ENCODE results near the gene TTLL5. TPM values are rescaled to one million over a fixed set of nuclear protein-coding genes. Genes with fewer than 3 reads are reported as not detected.

The TTLL5 gene
- total and polyA plus RNA-seq, 10 of the 15 experiments (the other 5 are each of a cell fraction or from before 2014, with no cell fraction given): 3.2 to 25.9 (median 13.8) TPM

- TF ChIP-seq E4F1 (IDR thresholded peaks at IDR 0.05; ENCODE audit: borderline replicate concordance, partially characterized antibody) (no peak), SMARCA5 (IDR thresholded peaks at IDR 0.05) (no peak), RFX5 (IDR thresholded peaks at IDR 0.05; ENCODE audit: low read depth, low read length) (no peak)
Observed at GRCh38 chr14:75944607-75945241, 283.7 kb downstream of the TTLL5 start (continued).

- DNase-seq (ENCODE audit: low read depth, low spot score): no peak
- peaks cover 0 to 2% of the 10 kb centered on the region in 2 experiments; a peak in 1 of 4 replicates for H3K36me3 ChIP-seq (ENCODE audit: control insufficient read depth in 2 of 2, insufficient read depth in 2 of 2, low read length in 1 of 2)
- intact Hi-C loops (cut with micrococcal nuclease; ENCODE audit: unreplicated experiment): no loop called here
- BruUV-seq (replicated peaks): no TSS peak
- SMC1A ChIA-PET (ENCODE audit: uncharacterized antibody, unreplicated experiment): interaction anchor here (0.8 kb wide), 2 partner anchors 120 to 236 kb away, joined by 3 read pairs; no protein-coding TSS in a partner anchor
- POLR2A ChIA-PET: no interaction called here
- H3K4me3 ChIP-seq: no peak overlapping the region
- no peaks in the 10 kb centered on the region for H3K79me2 ChIP-seq (ENCODE audit: control insufficient read depth, insufficient read depth, low read length)
- CTCF ChIA-PET: interaction anchor here (0.9 kb wide), 1 partner anchor 9 kb away, joined by 3 read pairs; no protein-coding TSS in a partner anchor
- no peaks in the 10 kb centered on the region for H3K27me3 ChIP-seq (replicated peaks in 1 of 2; ENCODE audit: control insufficient read depth in 2 of 2, insufficient read depth in 2 of 2, low read length in 1 of 2)
- in situ Hi-C loops (cut with MboI): no loop called here
- H3K9ac ChIP-seq (ENCODE audit: control insufficient read depth, insufficient read depth, low read length): no peak overlapping the region
- ATAC-seq: no peak
- FAIRE-seq: no peak
- RAD21 ChIA-PET (ENCODE audit: unreplicated experiment): no interaction called here
- WGBS (ENCODE audit: insufficient coverage, insufficient replicate concordance, low lambda C conversion rate, missing lambda C conversion rate): 93% methylated on average over 5 of the region's 5 CpGs
- no peak overlapping the region for H2AFZ ChIP-seq (ENCODE audit: control insufficient read depth, low read depth, low read length)
- no peaks in the 10 kb centered on the region for H4K20me1 ChIP-seq (ENCODE audit: control insufficient read depth, insufficient read depth)
- no peaks in the 10 kb centered on the region for H3K9me3 ChIP-seq (replicated peaks; ENCODE audit: control insufficient read depth, insufficient read depth, low read length)
- H3K27ac ChIP-seq (ENCODE audit: control insufficient read depth, insufficient read depth): no peak overlapping the region
- H3K4me1 ChIP-seq (ENCODE audit: control insufficient read depth, insufficient read depth, low read length): no peaks in the 10 kb centered on the region
- no peak overlapping the region for H3K4me2 ChIP-seq (ENCODE audit: control insufficient read depth, insufficient read depth)
- TF ChIP-seq IKZF1 (conservative IDR thresholded peaks at IDR 0.05) (no peak), EZH2 (IDR thresholded peaks at IDR 0.05; ENCODE audit: borderline replicate concordance, control insufficient read depth, low read depth, low read length) (no peak), RELB (IDR thresholded peaks at IDR 0.05; ENCODE audit: low read depth) (no peak), KAT2A (conservative IDR thresholded peaks at IDR 0.05; ENCODE audit: control insufficient read depth, low read depth, low read length) (no peak), ATF3 (IDR thresholded peaks at IDR 0.05; ENCODE audit: borderline replicate concordance, extremely low read depth, low read depth, low read length) (no peak), REST (IDR thresholded peaks at IDR 0.05; ENCODE audit: low read depth, low read length) (no peak), HDGF (IDR thresholded peaks at IDR 0.05) (no peak), E2F4 (IDR thresholded peaks at IDR 0.05; ENCODE audit: low read depth, low read length) (no peak), ETV6 (conservative IDR thresholded peaks at IDR 0.05 in 1 of 2, IDR thresholded peaks at IDR 0.05 in 1 of 2; ENCODE audit: borderline replicate concordance in 1 of 2, low read depth in 1 of 2) (no peak)
Observed at GRCh38 chr14:75946785-75947184, 285.7 kb downstream of the TTLL5 start.
